ENCODE data around the gene PLA2G4B. TPM values are rescaled to one million over a fixed set of nuclear protein-coding genes. Genes with fewer than 3 reads are reported as not detected.

The PLA2G4B gene
- total RNA-seq, 4 donors from 2014 or later, result 6.2 to 13.0 (median 8.6) TPM

DNA sequence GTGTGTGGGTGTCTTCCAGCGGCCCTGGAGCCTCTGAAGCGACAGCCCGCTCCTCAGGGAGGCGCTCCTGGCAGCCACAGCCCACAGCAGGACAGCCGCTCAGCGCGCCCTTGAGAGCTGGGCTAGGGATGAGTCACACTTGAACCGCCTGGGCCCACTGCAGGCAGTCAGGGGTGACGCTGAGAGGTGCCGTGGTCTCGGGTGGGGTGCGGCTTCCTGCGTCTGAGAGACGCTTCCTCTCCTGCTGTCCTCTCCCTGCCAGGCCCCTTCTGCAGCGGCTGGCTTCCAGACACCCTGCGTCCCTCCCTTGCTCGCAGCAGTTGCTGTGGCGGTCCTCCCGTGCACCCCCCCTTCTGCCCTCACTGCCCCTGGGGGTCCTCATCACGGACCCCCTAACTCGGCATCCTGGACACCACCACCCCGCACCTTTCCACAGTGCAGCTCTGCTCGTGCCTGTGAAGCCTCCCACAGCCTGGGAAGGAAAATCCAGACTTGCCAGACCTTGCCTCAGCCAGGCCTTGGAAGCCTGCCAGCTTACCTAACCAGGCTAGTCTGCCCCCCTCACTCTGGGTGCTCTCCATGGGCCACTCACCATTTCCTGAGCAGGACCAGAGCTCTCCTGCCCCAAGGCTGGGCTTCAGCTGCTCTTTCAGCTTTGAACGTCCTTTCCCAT is 56.3 kb downstream of the PLA2G4B start:
- Histone ChIP-seq H3K4me3 (replicated peaks in 1 of 3) (peak overlapping the region in 1 of 3 donors; percentile 20), H3K27me3 (no peaks in the 10 kb centered on the region), H3K4me1 (peaks cover 38 to 53% of the 10 kb centered on the region in 2 donors), H3K36me3 (peaks cover 5 to 10% of the 10 kb centered on the region in 2 donors), H3K9me3 (no peaks in the 10 kb centered on the region), H3K27ac (peak overlapping the region; percentile 59 to 77 (median 68))
- peak; percentile 97 to 98 for DNase-seq
- intact Hi-C loops (cut with DNase I), result no loop called here
- TF ChIP-seq, protein P1, sequence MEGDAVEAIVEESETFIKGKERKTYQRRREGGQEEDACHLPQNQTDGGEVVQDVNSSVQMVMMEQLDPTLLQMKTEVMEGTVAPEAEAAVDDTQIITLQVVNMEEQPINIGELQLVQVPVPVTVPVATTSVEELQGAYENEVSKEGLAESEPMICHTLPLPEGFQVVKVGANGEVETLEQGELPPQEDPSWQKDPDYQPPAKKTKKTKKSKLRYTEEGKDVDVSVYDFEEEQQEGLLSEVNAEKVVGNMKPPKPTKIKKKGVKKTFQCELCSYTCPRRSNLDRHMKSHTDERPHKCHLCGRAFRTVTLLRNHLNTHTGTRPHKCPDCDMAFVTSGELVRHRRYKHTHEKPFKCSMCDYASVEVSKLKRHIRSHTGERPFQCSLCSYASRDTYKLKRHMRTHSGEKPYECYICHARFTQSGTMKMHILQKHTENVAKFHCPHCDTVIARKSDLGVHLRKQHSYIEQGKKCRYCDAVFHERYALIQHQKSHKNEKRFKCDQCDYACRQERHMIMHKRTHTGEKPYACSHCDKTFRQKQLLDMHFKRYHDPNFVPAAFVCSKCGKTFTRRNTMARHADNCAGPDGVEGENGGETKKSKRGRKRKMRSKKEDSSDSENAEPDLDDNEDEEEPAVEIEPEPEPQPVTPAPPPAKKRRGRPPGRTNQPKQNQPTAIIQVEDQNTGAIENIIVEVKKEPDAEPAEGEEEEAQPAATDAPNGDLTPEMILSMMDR (IDR thresholded peaks at IDR 0.05), result peak in 1 of 6 experiments; percentile 9
- no peak for TF ChIP-seq POLR2A (IDR thresholded peaks at IDR 0.05)
- WGBS, 2 donors, result 6% methylated on average over 5 to 18 of the region's 24 CpGs

DNA sequence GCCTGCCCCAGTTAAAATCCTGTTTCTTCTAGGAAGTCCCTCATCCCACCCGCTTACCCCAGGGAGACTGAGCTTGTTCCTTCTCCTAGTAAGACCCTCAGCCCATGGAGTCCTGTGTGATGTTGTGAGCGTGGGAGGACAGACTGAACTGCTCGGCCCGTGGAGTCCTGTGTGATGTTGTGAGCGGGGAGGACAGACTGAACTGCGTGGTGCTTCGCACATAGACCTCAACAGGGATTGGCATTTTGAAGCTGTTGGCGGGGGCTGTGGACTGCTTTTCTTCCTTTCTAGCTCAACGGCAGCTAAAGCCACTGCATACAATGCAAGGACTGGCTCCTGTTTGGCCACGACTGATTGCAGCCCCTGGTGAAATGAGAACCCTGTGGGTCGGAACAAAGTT is 56.8 kb downstream of the PLA2G4B start:
- Histone ChIP-seq H3K27me3 (no peaks in the 10 kb centered on the region), H3K4me1 (peaks cover 38 to 48% of the 10 kb centered on the region in 2 donors), H3K9me3 (no peaks in the 10 kb centered on the region), H3K36me3 (peaks cover 8 to 14% of the 10 kb centered on the region in 2 donors), H3K4me3 (replicated peaks in 1 of 3) (no peak overlapping the region), H3K27ac (peak overlapping the region; percentile 59 to 77 (median 68))
- no peak for TF ChIP-seq POLR2A (IDR thresholded peaks at IDR 0.05)
- no peak for DNase-seq
- 83 to 84% methylated on average over 11 of the region's 11 CpGs for WGBS, 2 donors
- intact Hi-C loops (cut with DNase I), result no loop called here

DNA sequence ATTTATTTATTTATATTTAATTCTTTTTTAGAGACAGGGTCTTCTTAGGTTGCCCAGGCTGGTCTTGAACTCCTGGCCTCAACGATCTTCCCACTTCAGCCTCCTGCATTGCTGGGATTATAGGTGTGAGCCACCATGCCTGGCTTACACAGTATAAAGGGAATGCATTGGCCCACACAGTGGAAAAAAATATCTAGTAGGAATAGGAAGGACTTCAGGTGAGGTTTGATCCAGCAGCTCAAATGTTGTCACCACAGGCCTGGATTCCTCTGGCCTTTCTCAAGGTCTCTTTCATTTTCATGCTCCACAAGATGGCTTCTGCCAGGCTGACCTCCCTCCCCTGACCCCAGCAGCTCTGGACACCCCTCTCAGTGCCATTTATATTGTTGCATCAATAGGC is 57.3 kb downstream of the PLA2G4B start:
- 91 to 100% methylated on average over 1 of the region's 1 CpG for WGBS, 2 donors
- TF ChIP-seq, protein P1 (IDR thresholded peaks at IDR 0.05), result no peak
- TF ChIP-seq POLR2A (IDR thresholded peaks at IDR 0.05), result no peak
- Histone ChIP-seq H3K27ac (no peak overlapping the region), H3K9me3 (no peaks in the 10 kb centered on the region), H3K27me3 (no peaks in the 10 kb centered on the region), H3K4me1 (peaks cover 38 to 43% of the 10 kb centered on the region in 2 donors), H3K36me3 (peaks cover 13 to 19% of the 10 kb centered on the region in 2 donors), H3K4me3 (replicated peaks in 1 of 3) (no peak overlapping the region)
- no peak for DNase-seq
- intact Hi-C loops (cut with DNase I), result no loop called here

DNA sequence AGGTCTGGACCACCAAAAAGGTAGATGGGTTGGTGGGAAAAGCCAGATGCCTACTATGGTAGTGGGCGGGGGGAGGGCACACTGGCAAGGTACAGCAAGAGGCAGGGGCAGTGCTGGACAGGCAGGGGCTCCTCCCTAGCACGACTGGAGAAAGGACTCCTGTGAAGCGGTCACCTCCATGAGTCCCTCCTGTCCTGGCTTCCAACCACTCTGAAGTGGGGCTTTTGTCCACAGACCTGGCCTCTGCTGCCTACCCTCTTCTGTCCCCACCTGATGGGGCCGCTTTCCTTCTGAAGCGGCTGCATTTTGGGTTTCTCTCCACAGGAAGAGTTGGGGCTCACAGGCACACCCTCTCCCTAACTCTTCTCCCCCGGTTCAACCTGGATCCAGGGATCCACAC is 57.9 kb downstream of the PLA2G4B start:
- no peak overlapping the region for H3K27ac ChIP-seq
- peaks cover 14 to 20% of the 10 kb centered on the region in 2 donors for H3K36me3 ChIP-seq
- no peak for DNase-seq
- TF ChIP-seq POLR2A (IDR thresholded peaks at IDR 0.05), result no peak
- TF ChIP-seq, protein P1 (IDR thresholded peaks at IDR 0.05), result no peak
- no peaks in the 10 kb centered on the region for H3K27me3 ChIP-seq
- no peak overlapping the region for H3K4me3 ChIP-seq (replicated peaks in 1 of 3)
- peaks cover 37 to 39% of the 10 kb centered on the region in 2 donors for H3K4me1 ChIP-seq
- H3K9me3 ChIP-seq, result no peaks in the 10 kb centered on the region
- intact Hi-C loops (cut with DNase I), result no loop called here
- WGBS, 2 donors, result 91 to 93% methylated on average over 6 of the region's 6 CpGs

DNA sequence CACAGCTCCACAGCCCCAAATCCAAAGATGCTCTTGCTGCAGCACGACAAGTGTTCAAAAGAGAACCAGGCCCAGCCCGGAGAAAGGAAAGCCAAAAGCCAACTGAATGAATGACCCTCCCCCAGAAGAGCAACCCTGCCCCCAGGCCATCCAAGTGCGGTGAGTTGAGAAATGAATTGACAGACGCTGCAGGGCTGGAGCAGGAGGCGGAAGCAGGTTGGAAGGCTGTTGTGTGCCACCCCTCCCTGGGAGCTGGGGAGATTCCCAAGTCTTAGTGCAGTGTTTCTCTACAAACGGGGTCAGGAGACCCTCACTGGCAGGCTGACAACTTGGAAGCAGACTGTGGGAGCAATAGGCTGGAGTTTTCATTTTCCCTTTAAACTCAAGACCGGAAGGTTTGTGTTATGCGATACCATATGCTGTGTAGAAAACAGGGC is 58.7 kb downstream of the PLA2G4B start:
- Histone ChIP-seq H3K36me3 (peaks cover 14 to 20% of the 10 kb centered on the region in 2 donors), H3K27me3 (no peaks in the 10 kb centered on the region), H3K27ac (no peak overlapping the region), H3K4me1 (peaks cover 29 to 31% of the 10 kb centered on the region in 2 donors), H3K4me3 (replicated peaks in 1 of 3) (no peak overlapping the region), H3K9me3 (no peaks in the 10 kb centered on the region)
- WGBS, 2 donors, result 73 to 79% methylated on average over 8 of the region's 8 CpGs
- intact Hi-C loops (cut with DNase I), result no loop called here
- no peak for TF ChIP-seq POLR2A (IDR thresholded peaks at IDR 0.05)
- TF ChIP-seq, protein P1 (IDR thresholded peaks at IDR 0.05), result no peak
- DNase-seq, result no peak

Small RNA genes lying within 50 kb of the gene (microRNA-seq; reads per million reads assigned to microRNA genes)
- not detected for gene MIR4310

Small RNA genes lying within 50 kb of the gene (small RNA-seq; reads per million reads assigned to genes)
- gene JMJD7-PLA2G4B, result 0.28 reads per million
- gene MIR4310, result not detected
- not detected for gene RNA5SP393

Other genes starting within 250 kb of the PLA2G4B start
- gene MGA, start 178.4 kb upstream of the PLA2G4B start, total RNA-seq, result 100 to 1,000 TPM in 1 of 4 donors, 10 to 100 TPM in 3; 53.1 to 107 (median 67.6) TPM
- gene MAPKBP1, start 64.4 kb upstream of the PLA2G4B start, total RNA-seq, result 10 to 100 TPM; 25.4 to 40.5 (median 33.6) TPM
- 10 to 100 TPM; 18.8 to 36.6 (median 28.3) TPM for gene JMJD7, start 10.8 kb upstream of the PLA2G4B start, total RNA-seq
- gene SPTBN5, start 55.2 kb downstream of the PLA2G4B start, total RNA-seq, result 1 to 10 TPM in 3 of 4 donors, under 1 TPM in 1; 0.40 to 2.5 (median 1.8) TPM
- gene EHD4, start 133.7 kb downstream of the PLA2G4B start, total RNA-seq, result 10 to 100 TPM; 29.7 to 66.7 (median 37.9) TPM
- not detected for gene PLA2G4E, start 182.2 kb downstream of the PLA2G4B start, total RNA-seq